Naive thymus-derived CD4-positive, alpha-beta T cell (primary cell): Measurements from ENCODE around the gene NEK3. TPM values are rescaled to one million over a fixed set of nuclear protein-coding genes. Genes with fewer than 3 reads are reported as not detected.
"Not testable (repeated sequence)": the region's sequence is repeated elsewhere in the genome, so short reads cannot be mapped to it uniquely, and the experiment has no call there.

Source experiments
- ATAC-seq: fragments of 150-1000 bp; cut with Tn5 transposase; 2 replicates; pipeline ENCODE4 v1.10.0; 2021; ENCODE audit warnings: mild to moderate bottlenecking, moderate library complexity
- CTCF ChIA-PET: fragments of 350-600 bp; sonication (Branson Sonifier 250); formaldehyde crosslinking; loops from one replicate; lab custom pipeline; 2021; ENCODE audit warnings: antibody characterized with exemption; lab: Charles Lee
- POLR2A ChIA-PET: fragments of 350-600 bp; sonication (Branson Sonifier 250); formaldehyde crosslinking; loops from one replicate; lab custom pipeline; 2021; ENCODE audit warnings: antibody characterized with exemption, inconsistent platforms; lab: Charles Lee
- DNase-seq, 9 donors: peaks; one replicate each; pipeline versions ENCODE4 v3.0.0 to v3.0.0-alpha.2; 2020 to 2022; ENCODE audit warnings: mixed read lengths in 1 of 9
- H3K27ac ChIP-seq: one replicate; pipeline ENCODE4 v1.7.0; 2013; ENCODE audit warnings: mild to moderate bottlenecking, low read depth, low read length, moderate library complexity
- H3K27me3 ChIP-seq, 2 donors: one replicate each; pipeline ENCODE4 v1.7.0; 2013; ENCODE audit warnings: low read length in 2 of 2, mild to moderate bottlenecking in 2 of 2, moderate library complexity in 2 of 2; ENCODE audit not compliant: control insufficient read depth in 2 of 2, insufficient read depth in 2 of 2
- H3K36me3 ChIP-seq, 3 experiments: 1 replicate in 2 of 3; 2 replicates in 1 of 3; pipeline ENCODE4 v1.7.0; 2013; ENCODE audit warnings: low read length in 3 of 3, mild to moderate bottlenecking in 3 of 3, moderate library complexity in 1 of 3; ENCODE audit not compliant: insufficient read depth in 3 of 3, control insufficient read depth in 2 of 3
- H3K4me1 ChIP-seq, 2 donors: one replicate each; pipeline ENCODE4 v1.7.0; 2013; ENCODE audit warnings: low read length in 2 of 2, mild to moderate bottlenecking in 2 of 2, moderate library complexity in 1 of 2; ENCODE audit not compliant: control insufficient read depth in 2 of 2, insufficient read depth in 2 of 2
- H3K4me3 ChIP-seq: 2 replicates; pipeline ENCODE4 v1.7.0; 2013; ENCODE audit warnings: mild to moderate bottlenecking, low read length
- H3K9me3 ChIP-seq, 3 experiments: 1 replicate in 2 of 3; 2 replicates in 1 of 3; pipeline ENCODE4 v1.7.0; 2013; ENCODE audit warnings: low read length in 3 of 3; ENCODE audit not compliant: control insufficient read depth in 2 of 3
- H3K27ac Mint-ChIP-seq, 9 donors: one replicate each; pipeline ENCODE4 v1.8.0; 2020 to 2022; ENCODE audit warnings: mixed read lengths in 9 of 9, mild to moderate bottlenecking in 8 of 9, moderate library complexity in 5 of 9, inconsistent platforms in 2 of 9
- H3K27me3 Mint-ChIP-seq, 5 donors: one replicate each; pipeline ENCODE4 v1.8.0; 2021 to 2022; ENCODE audit warnings: mixed read lengths in 5 of 5, mild to moderate bottlenecking in 1 of 5
- H3K36me3 Mint-ChIP-seq, 5 donors: one replicate each; pipeline ENCODE4 v1.8.0; 2020 to 2022; ENCODE audit warnings: mixed read lengths in 5 of 5, mild to moderate bottlenecking in 3 of 5, inconsistent platforms in 1 of 5
- H3K4me1 Mint-ChIP-seq, 7 donors: one replicate each; pipeline ENCODE4 v1.8.0; 2020 to 2022; ENCODE audit warnings: mixed read lengths in 7 of 7, mild to moderate bottlenecking in 3 of 7, inconsistent platforms in 1 of 7
- H3K4me3 Mint-ChIP-seq, 10 donors: one replicate each; pipeline ENCODE4 v1.8.0; 2020 to 2022; ENCODE audit warnings: mild to moderate bottlenecking in 10 of 10, mixed read lengths in 10 of 10, moderate library complexity in 6 of 10, inconsistent platforms in 2 of 10
- H3K9me3 Mint-ChIP-seq, 11 donors: one replicate each; pipeline ENCODE4 v1.8.0; 2020 to 2022; ENCODE audit warnings: mixed read lengths in 11 of 11, mild to moderate bottlenecking in 4 of 11, inconsistent platforms in 1 of 11, moderate library complexity in 1 of 11
- intact Hi-C, 2 donors: fragments of 100-400 bp; cut with micrococcal nuclease; formaldehyde crosslinking; loops; one replicate each; pipeline ENCODE4 v1.15.1; 2023
- polyA plus RNA-seq, 2 donors: library from polyadenylated mRNA; unstranded; fragments of 300-500 nt; fragmentation: Illumina TruSeq; gene quantifications; one replicate each; pipeline ENCODE4 v1.2.3, GENCODE V29; 2021
- total RNA-seq, 6 experiments: library from RNA in 5 of 6; stranded (reverse) in 5 of 6; gene quantifications; 1 replicate in 5 of 6; 2 replicates in 1 of 6; pipeline ENCODE4 v1.2.3 and lab custom pipeline; 2021 to 2026

The NEK3 gene
- total and polyA plus RNA-seq, 7 experiments from 2014 or later: 4.4 to 17.5 (median 5.0) TPM

DNA sequence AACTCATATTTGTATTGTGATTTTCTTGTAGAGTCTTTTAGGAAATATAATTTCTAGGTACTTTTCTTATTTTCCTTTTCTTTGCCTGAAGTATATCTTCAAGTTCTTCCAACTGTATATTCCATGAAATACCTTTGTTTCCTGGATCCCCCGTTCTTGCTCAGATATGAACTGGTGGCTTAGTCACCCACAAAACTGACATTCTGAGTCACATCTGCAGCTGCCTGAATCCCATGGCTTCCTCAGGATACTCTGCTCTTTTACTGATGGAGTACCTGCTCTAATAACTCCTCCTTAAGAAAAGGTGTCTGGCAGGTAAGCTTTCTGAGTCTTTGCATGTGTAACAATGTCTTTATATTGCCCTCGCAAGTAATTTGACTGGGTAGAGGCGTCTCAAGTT lies 4.5 kb upstream of the NEK3 start:
- CTCF ChIA-PET, POLR2A ChIA-PET, H3K27me3 Mint-ChIP-seq, H3K36me3 ChIP-seq, H3K27me3 ChIP-seq, H3K27ac ChIP-seq, H3K4me3 ChIP-seq, intact Hi-C loops, H3K9me3 Mint-ChIP-seq, DNase-seq, H3K4me3 Mint-ChIP-seq, ATAC-seq, H3K9me3 ChIP-seq: not testable (repeated sequence)
- Mint-ChIP-seq H3K4me1 (peaks cover 9 to 35% (median 26%) of the 10 kb centered on the region in 7 donors), H3K36me3 (peaks cover 4 to 16% (median 9%) of the 10 kb centered on the region in 5 donors), H3K27ac (peak overlapping the region in 2 of 9 donors; percentile 31 to 40)
- H3K4me1 ChIP-seq: peaks cover 6 to 15% of the 10 kb centered on the region in 2 donors

DNA sequence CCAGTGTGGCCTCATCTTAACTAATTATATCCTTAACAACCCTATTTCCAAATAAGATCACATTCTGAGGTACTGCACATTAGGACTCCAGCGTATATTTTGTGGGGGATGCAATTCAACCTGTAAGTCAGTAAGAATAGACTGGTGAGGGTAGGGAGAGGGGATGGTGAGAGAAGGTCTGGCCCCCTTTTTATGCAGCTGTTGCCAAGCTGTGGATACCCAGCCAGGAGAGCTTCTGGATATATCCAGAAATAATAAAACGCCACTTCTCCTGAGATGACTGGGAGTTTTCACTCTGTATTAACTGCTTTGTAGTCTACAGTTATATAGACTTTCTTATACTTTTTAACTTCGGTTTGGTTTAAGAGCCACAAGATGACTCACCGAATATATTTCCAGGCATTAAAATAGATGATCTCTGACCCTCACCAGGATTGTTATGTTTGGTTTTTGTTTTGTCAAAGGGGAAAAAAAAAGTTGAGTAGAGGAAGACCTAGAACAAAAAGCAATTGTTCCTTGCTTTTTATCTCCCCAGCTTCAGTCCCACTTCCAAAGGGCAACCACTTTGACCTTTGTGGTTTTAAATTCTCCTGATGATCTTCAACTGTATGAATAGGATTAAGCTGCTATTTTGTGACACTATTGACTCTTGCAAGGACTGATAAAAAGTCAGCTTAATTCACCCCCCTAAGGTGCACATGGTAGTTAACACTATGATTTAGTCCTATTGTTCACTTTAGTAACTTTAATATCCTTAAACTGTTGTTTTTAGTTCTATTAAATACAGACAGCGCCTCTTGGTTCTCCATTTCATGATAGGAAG lies 3.1 kb upstream of the NEK3 start:
- H3K9me3 ChIP-seq: no peaks in the 10 kb centered on the region
- H3K27ac ChIP-seq: no peak overlapping the region
- ChIA-PET POLR2A (interaction anchor here (0.6 kb wide), 1 partner anchor 12 kb away, joined by 3 read pairs; no protein-coding TSS in a partner anchor), CTCF (interaction anchor here (0.7 kb wide), 1 partner anchor 43 kb away, joined by 4 read pairs; no protein-coding TSS in a partner anchor)
- Mint-ChIP-seq H3K9me3 (no peaks in the 10 kb centered on the region), H3K27ac (peak overlapping the region in 7 of 9 donors; percentile 9 to 73 (median 44)), H3K4me1 (peaks cover 12 to 47% (median 39%) of the 10 kb centered on the region in 7 donors), H3K36me3 (peaks cover 4 to 16% (median 9%) of the 10 kb centered on the region in 5 donors), H3K27me3 (peaks cover 0 to 5% (median 0%) of the 10 kb centered on the region in 5 donors), H3K4me3 (no peak overlapping the region)
- no peak overlapping the region for H3K4me3 ChIP-seq
- H3K4me1 ChIP-seq: peaks cover 6 to 15% of the 10 kb centered on the region in 2 donors
- no peaks in the 10 kb centered on the region for H3K27me3 ChIP-seq
- ATAC-seq: no peak
- no peak for DNase-seq
- intact Hi-C loops: no loop called here
- no peaks in the 10 kb centered on the region for H3K36me3 ChIP-seq

DNA sequence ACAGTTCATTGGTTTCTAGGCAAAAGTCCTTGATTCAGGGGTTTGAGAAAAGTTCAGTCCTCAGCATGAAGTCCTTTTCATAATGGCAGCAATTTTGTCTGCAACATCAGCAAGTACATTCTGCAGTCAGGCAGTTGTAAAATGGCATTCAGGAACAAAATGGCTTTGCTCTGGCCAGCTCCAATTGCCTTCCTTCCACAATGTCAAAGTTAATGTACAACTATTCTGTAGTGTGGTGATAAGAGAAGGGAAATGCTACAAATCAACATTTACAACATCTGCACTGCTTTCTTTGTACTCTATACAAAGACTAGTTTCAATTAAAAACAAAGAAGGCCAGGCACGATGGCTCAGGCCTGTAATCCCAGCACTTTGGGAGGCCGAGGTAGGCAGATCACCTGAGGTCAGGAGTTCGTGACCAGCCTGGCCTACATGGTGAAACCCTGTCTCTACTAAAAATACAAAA lies 1.8 kb upstream of the NEK3 start:
- no peak overlapping the region for H3K4me3 Mint-ChIP-seq
- CTCF ChIA-PET: no interaction called here

DNA sequence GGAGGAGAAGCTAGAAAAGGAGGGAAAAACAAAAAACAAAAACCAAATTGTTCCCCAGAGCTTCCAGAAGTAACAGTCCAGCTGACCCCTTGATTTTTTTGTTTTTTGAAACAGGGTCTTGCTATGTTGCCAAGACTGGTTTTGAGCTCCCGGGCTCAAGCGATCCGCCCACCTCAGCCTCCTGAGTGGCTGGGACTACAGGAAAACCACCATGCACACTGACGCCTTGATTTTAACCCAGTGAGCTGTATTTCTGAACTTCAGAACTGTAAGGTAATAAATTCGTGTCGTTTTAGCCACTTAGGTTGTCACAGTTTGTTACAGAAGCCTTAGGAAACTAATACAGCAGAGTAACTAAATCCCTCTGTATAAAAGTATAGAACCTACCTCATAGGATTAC lies 1.1 kb upstream of the NEK3 start:
- H3K9me3 ChIP-seq: no peaks in the 10 kb centered on the region
- Mint-ChIP-seq H3K36me3 (peaks cover 0 to 13% (median 3%) of the 10 kb centered on the region in 5 donors), H3K4me3 (peak overlapping the region in 9 of 10 donors; percentile 17 to 91 (median 64)), H3K9me3 (no peaks in the 10 kb centered on the region), H3K4me1 (peaks cover 16 to 57% (median 51%) of the 10 kb centered on the region in 7 donors), H3K27ac (peak overlapping the region in 3 of 9 donors; percentile 36 to 53 (median 47)), H3K27me3 (peaks cover 0 to 5% (median 0%) of the 10 kb centered on the region in 5 donors)
- H3K4me1 ChIP-seq: peaks cover 6 to 15% of the 10 kb centered on the region in 2 donors
- intact Hi-C loops: no loop called here
- ChIA-PET CTCF (no interaction called here), POLR2A (interaction anchor here (0.9 to 2.3 kb wide), 4 partner anchors 11 to 333 kb away, joined by 4 to 15 read pairs (median 5); no protein-coding TSS in a partner anchor)
- H3K4me3 ChIP-seq: no peak overlapping the region
- DNase-seq (peak in 1 of 9 donors; percentile 14), ATAC-seq (no peak)
- H3K27ac ChIP-seq: no peak overlapping the region
- no peaks in the 10 kb centered on the region for H3K36me3 ChIP-seq
- H3K27me3 ChIP-seq: no peaks in the 10 kb centered on the region

More for the DNA sequence above, 1.8 kb upstream of the NEK3 start:
- ATAC-seq: no peak
- DNase-seq: no peak
- Histone ChIP-seq H3K27me3 (no peaks in the 10 kb centered on the region), H3K9me3 (no peaks in the 10 kb centered on the region), H3K36me3 (no peaks in the 10 kb centered on the region), H3K4me3 (no peak overlapping the region), H3K4me1 (peaks cover 6 to 15% of the 10 kb centered on the region in 2 donors), H3K27ac (no peak overlapping the region)
- peaks cover 0 to 5% (median 0%) of the 10 kb centered on the region in 5 donors for H3K27me3 Mint-ChIP-seq
- no peaks in the 10 kb centered on the region for H3K9me3 Mint-ChIP-seq
- H3K27ac Mint-ChIP-seq: peak overlapping the region in 1 of 9 donors; percentile 14
- peaks cover 16 to 58% (median 51%) of the 10 kb centered on the region in 7 donors for H3K4me1 Mint-ChIP-seq
- peaks cover 0 to 13% (median 5%) of the 10 kb centered on the region in 5 donors for H3K36me3 Mint-ChIP-seq
- POLR2A ChIA-PET: interaction anchor here (0.7 to 2.3 kb wide), 2 partner anchors 11 to 709 kb away, joined by 3 to 6 read pairs; no protein-coding TSS in a partner anchor
- intact Hi-C loops: no loop called here

DNA sequence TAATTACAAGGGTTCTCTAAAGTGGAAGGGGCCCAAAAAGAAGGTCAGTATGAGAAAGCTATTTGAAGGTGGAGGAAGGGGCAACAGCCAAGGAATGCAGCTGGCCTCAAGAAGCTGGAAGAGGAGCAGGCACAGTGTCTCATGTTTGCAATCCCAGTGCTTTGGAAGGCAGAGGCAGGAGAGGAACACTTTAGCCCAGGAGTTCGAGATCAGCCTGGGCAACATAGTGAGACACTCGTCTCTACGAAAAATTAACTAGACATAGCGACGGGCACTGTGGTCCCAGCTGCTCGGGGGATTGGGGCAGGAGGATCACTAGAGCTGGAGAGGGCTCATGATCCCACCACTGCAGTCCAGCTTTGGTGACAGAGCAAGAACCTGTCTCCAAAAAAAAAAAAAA lies 656 bp upstream of the NEK3 start:
- peaks cover 0 to 5% (median 0%) of the 10 kb centered on the region in 5 donors for H3K27me3 Mint-ChIP-seq
- no peak for ATAC-seq
- peaks cover 0 to 11% (median 0%) of the 10 kb centered on the region in 5 donors for H3K36me3 Mint-ChIP-seq
- no peaks in the 10 kb centered on the region for H3K9me3 Mint-ChIP-seq
- POLR2A ChIA-PET: interaction anchor here (0.9 to 2.3 kb wide), 4 partner anchors 12 to 332 kb away, joined by 4 to 15 read pairs (median 5); no protein-coding TSS in a partner anchor
- CTCF ChIA-PET: interaction anchor here (0.8 to 1.0 kb wide), 2 partner anchors 41 to 467 kb away, joined by 3 read pairs; no protein-coding TSS in a partner anchor
- peaks cover 16 to 55% (median 51%) of the 10 kb centered on the region in 7 donors for H3K4me1 Mint-ChIP-seq
- Histone ChIP-seq H3K4me1 (peaks cover 6 to 15% of the 10 kb centered on the region in 2 donors), H3K27ac (no peak overlapping the region), H3K9me3 (no peaks in the 10 kb centered on the region), H3K36me3 (no peaks in the 10 kb centered on the region), H3K4me3 (peak overlapping the region; percentile 69), H3K27me3 (no peaks in the 10 kb centered on the region)
- DNase-seq: no peak
- intact Hi-C loops: no loop called here
- peak overlapping the region in 8 of 9 donors; percentile 63 to 90 (median 80) for H3K27ac Mint-ChIP-seq
- peak overlapping the region; percentile 86 to 92 (median 90) for H3K4me3 Mint-ChIP-seq

DNA sequence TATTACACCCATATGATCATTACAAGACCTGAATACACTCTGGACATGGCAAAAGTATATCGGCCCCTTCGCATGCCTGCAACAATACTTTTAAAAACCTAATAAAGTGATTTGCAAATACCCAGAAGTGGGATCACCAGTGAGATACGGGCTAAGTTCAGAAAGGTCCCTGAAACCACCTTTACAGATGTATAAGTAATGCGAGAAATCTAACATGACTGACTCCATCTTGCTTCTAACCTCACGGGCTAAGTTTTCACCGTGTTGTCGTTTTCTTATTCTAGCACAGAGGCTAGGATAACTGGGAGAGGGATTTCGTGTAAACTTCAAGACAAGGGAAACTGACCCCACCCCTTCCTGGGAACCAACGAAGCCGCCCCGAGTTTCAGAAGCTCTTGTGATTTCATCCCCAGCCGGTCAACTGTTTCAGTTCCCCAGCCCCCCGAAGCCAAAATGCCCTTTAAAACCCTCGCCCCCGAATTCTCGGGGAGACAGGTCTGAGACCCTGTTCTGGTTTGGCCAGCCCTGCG lies 703 bp downstream of the NEK3 start:
- DNase-seq (peak in 1 of 9 donors; percentile 10), ATAC-seq (peak; percentile 2)
- H3K9me3 ChIP-seq: no peaks in the 10 kb centered on the region
- Mint-ChIP-seq H3K4me3 (peak overlapping the region; percentile 86 to 92 (median 90)), H3K36me3 (peaks cover 0 to 11% (median 0%) of the 10 kb centered on the region in 5 donors), H3K9me3 (no peaks in the 10 kb centered on the region), H3K27me3 (peaks cover 0 to 5% (median 0%) of the 10 kb centered on the region in 5 donors), H3K27ac (peak overlapping the region; percentile 52 to 94 (median 86)), H3K4me1 (peaks cover 15 to 55% (median 51%) of the 10 kb centered on the region in 7 donors)
- intact Hi-C loops: loop anchor here (1.0 to 2.0 kb wide), 4 partner anchors 30 to 297 kb away; partner anchors contain the start of genes ALG11 (in 1 of the 2), CKAP2 (in 1 of the 2) and NEK5 (in 1 of the 2)
- peak overlapping the region; percentile 61 for H3K27ac ChIP-seq
- no peaks in the 10 kb centered on the region for H3K36me3 ChIP-seq
- no peaks in the 10 kb centered on the region for H3K27me3 ChIP-seq
- ChIA-PET CTCF (interaction anchor here (0.6 kb wide), 1 partner anchor 238 kb away, joined by 3 read pairs; no protein-coding TSS in a partner anchor), POLR2A (no interaction called here)
- H3K4me3 ChIP-seq: peak overlapping the region; percentile 69
- peaks cover 6 to 15% of the 10 kb centered on the region in 2 donors for H3K4me1 ChIP-seq
